A549 (cell line): ENCODE measurements around the gene HLCS. TPM values are rescaled to one million over a fixed set of nuclear protein-coding genes. Genes with fewer than 3 reads are reported as not detected.
A peak's percentile ranks its signal among the peaks of the same experiment; 100 is the strongest.

Source experiments
- ATAC-seq, 2 experiments: fragments of 200-7000 bp in 1 of 2; fragments of >200 bp in 1 of 2; cut with Nextera tagmentation in 1 of 2; cut with Tn5 transposase in 1 of 2; 3 replicates each; pipeline versions ENCODE4 v1.8.0 to v1.9.1; 2018 to 2020; ENCODE audit warnings: mild to moderate bottlenecking in 1 of 2, moderate library complexity in 1 of 2
- CTCF ChIA-PET: fragments of 300-600 bp; sonication (Branson Sonifier 250); formaldehyde crosslinking; extraction: SDS; loops from one replicate; lab custom pipeline; 2021; ENCODE audit warnings: antibody characterized with exemption, inconsistent platforms; lab: Yijun Ruan, JAX
- POLR2A ChIA-PET: fragments of 350-600 bp; formaldehyde crosslinking; extraction: SDS; loops from one replicate; lab custom pipeline; 2021; ENCODE audit warnings: antibody characterized with exemption, inconsistent platforms; lab: Yijun Ruan, JAX
- DNase-seq, 2 experiments: peaks; one replicate each; pipeline versions ENCODE4 v3.0.0 to v3.0.0-alpha.2; 2011 to 2016; ENCODE audit warnings: low read depth in 1 of 2, low spot score in 1 of 2
- FAIRE-seq: peaks from 2 replicates; lab custom pipeline; 2011; peaks lifted over from hg19 to GRCh38; lab: Jason Lieb, UNC
- H3K27ac ChIP-seq, 2 experiments: fragments of >200 bp; sonication (Bioruptor Twin); formaldehyde crosslinking; 3 replicates each; pipeline ENCODE4 v1.5.1; 2016 to 2017
- H3K4me1 ChIP-seq: fragments of >200 bp; sonication (Bioruptor Twin); formaldehyde crosslinking; 3 replicates; pipeline ENCODE4 v1.6.1; 2016
- H3K4me2 ChIP-seq: fragments of >200 bp; sonication (Bioruptor Twin); formaldehyde crosslinking; 3 replicates; pipeline ENCODE4 v1.6.1; 2016
- H3K4me3 ChIP-seq: fragments of >200 bp; sonication (Bioruptor Twin); formaldehyde crosslinking; 3 replicates; pipeline ENCODE4 v1.5.1; 2016
- H3K9me3 ChIP-seq: fragments of >200 bp; sonication (Bioruptor Twin); formaldehyde crosslinking; 3 replicates; pipeline ENCODE4 v1.6.1; 2016
- CBX2 ChIP-seq: fragments of 200-600 bp; sonication (generic); IDR thresholded peaks from 2 replicates; pipeline ENCODE4 v1.6.1; 2016; ENCODE audit warnings: low read depth, mild to moderate bottlenecking, borderline replicate concordance
- CBX8 ChIP-seq: fragments of 200-600 bp; sonication (generic); IDR thresholded peaks from 2 replicates; pipeline ENCODE4 v1.6.1; 2016
- EP300 ChIP-seq, 2 experiments: fragments of >200 bp; sonication (Bioruptor Twin); formaldehyde crosslinking; IDR thresholded peaks; 2 replicates in 1 of 2; 3 replicates in 1 of 2; pipeline ENCODE4 v1.6.1; 2016 to 2017
- ESRRA ChIP-seq: fragments of 150-350 bp; IDR thresholded peaks from 2 replicates; pipeline ENCODE4 v1.6.1; 2014; ENCODE audit warnings: mild to moderate bottlenecking, low read length, borderline replicate concordance
- FOSL2 ChIP-seq, 2 experiments: fragments of 450-650 bp in 1 of 2; fragments of >200 bp in 1 of 2; sonication (Bioruptor Twin) in 1 of 2; formaldehyde crosslinking; IDR thresholded peaks; 2 replicates each; pipeline versions ENCODE4 v1.5.0 to v1.6.1; 2016 to 2020; ENCODE audit warnings: mild to moderate bottlenecking in 1 of 2, moderate library complexity in 1 of 2
- GATA3 ChIP-seq: IDR thresholded peaks from 2 replicates; pipeline ENCODE4 v1.6.1; 2012; ENCODE audit warnings: borderline replicate concordance
- HDAC2 ChIP-seq: fragments of 200-600 bp; sonication (generic); IDR thresholded peaks from 2 replicates; pipeline ENCODE4 v1.6.1; 2016
- HOXB13 ChIP-seq: fragments of 250-450 bp; sonication (Bioruptor Pico); IDR thresholded peaks from 2 replicates; pipeline ENCODE4 v1.5.0; 2020; ENCODE audit warnings: low read depth, mild to moderate bottlenecking, moderate library complexity
- JUN ChIP-seq, 2 experiments: fragments of >200 bp; sonication (Bioruptor Twin); formaldehyde crosslinking; IDR thresholded peaks; 2 replicates in 1 of 2; 3 replicates in 1 of 2; pipeline ENCODE4 v1.6.1; 2016 to 2017
- JUNB ChIP-seq: fragments of >200 bp; sonication (Bioruptor Twin); formaldehyde crosslinking; IDR thresholded peaks from 2 replicates; pipeline ENCODE4 v1.6.1; 2016
- KDM1A ChIP-seq: fragments of 200-600 bp; sonication (generic); IDR thresholded peaks from 2 replicates; pipeline ENCODE4 v1.6.1; 2016; ENCODE audit warnings: low read depth, mild to moderate bottlenecking
- KDM5A ChIP-seq: fragments of 200-600 bp; sonication (generic); IDR thresholded peaks from 2 replicates; pipeline ENCODE4 v1.6.1; 2016; ENCODE audit warnings: antibody characterized with exemption, mild to moderate bottlenecking
- MAZ ChIP-seq: fragments of 150-350 bp; IDR thresholded peaks from 2 replicates; pipeline ENCODE4 v1.6.1; 2014; ENCODE audit warnings: antibody characterized with exemption, low read depth, low read length, borderline replicate concordance
- POLR2AphosphoS2 ChIP-seq: conservative IDR thresholded peaks from 2 replicates; pipeline ENCODE4 v1.6.1; 2012; ENCODE audit warnings: low read length, improper control_type of control experiment, inconsistent platforms
- RAD21 ChIP-seq, 2 experiments: fragments of >200 bp in 1 of 2; sonication (Bioruptor Twin) in 1 of 2; formaldehyde crosslinking in 1 of 2; IDR thresholded peaks in 1 of 2; conservative IDR thresholded peaks in 1 of 2; 2 replicates in 1 of 2; 3 replicates in 1 of 2; pipeline ENCODE4 v1.6.1; 2012 to 2018; ENCODE audit warnings: inconsistent platforms in 1 of 2
- RARB ChIP-seq: fragments of 250-450 bp; sonication (Bioruptor Pico); IDR thresholded peaks from 2 replicates; pipeline ENCODE4 v1.8.0; 2021; ENCODE audit warnings: mild to moderate bottlenecking, moderate library complexity
- RNF2 ChIP-seq: fragments of 200-600 bp; sonication (generic); IDR thresholded peaks from 2 replicates; pipeline ENCODE4 v1.6.1; 2016; ENCODE audit warnings: low read depth, mild to moderate bottlenecking, antibody characterized with exemption, moderate library complexity, borderline replicate concordance
- SMC3 ChIP-seq: fragments of >200 bp; sonication (Bioruptor Twin); formaldehyde crosslinking; IDR thresholded peaks from 3 replicates; pipeline ENCODE4 v1.6.1; 2018; ENCODE audit warnings: inconsistent platforms
- SREBF2 ChIP-seq: fragments of 450-650 bp; IDR thresholded peaks from 2 replicates; pipeline ENCODE4 v1.6.1; 2014; ENCODE audit warnings: mild to moderate bottlenecking, moderate library complexity
- TP53 ChIP-seq: fragments of 250-450 bp; sonication (Bioruptor Pico); IDR thresholded peaks from 2 replicates; pipeline ENCODE4 v1.5.0; 2021; ENCODE audit warnings: mild to moderate bottlenecking, moderate library complexity
- ZFP36 ChIP-seq: fragments of 450-650 bp; IDR thresholded peaks from 2 replicates; pipeline ENCODE4 v1.6.1; 2014; ENCODE audit warnings: borderline replicate concordance; ENCODE audit not compliant: partially characterized antibody
- WGBS: methylation state at CpG from one replicate; pipeline ENCODE4 v1.1.6; 2017; ENCODE audit errors: missing lambda C conversion rate; 5-methylcytosine and 5-hydroxymethylcytosine counted together
- polyA plus RNA-seq, 4 experiments: library from polyadenylated mRNA; depleted of rRNA in 3 of 4; stranded (reverse); fragments of >200 nt; fragmentation: RNase III in 1 of 4; extraction: RNeasy Plus Mini Kit Qiagen cat#74134 plus additional on column Dnase treatment in 1 of 4; gene quantifications; 2 replicates in 3 of 4; 3 replicates in 1 of 4; pipeline ENCODE4 v1.2.3, GENCODE V29; 2011 to 2017
- TF ChIP-seq, protein P1 (sequence below): fragments of 250-450 bp; sonication (Bioruptor Pico); IDR thresholded peaks from 2 replicates; pipeline ENCODE4 v1.5.0; 2021; ENCODE audit warnings: mild to moderate bottlenecking, moderate library complexity, borderline replicate concordance
- TF ChIP-seq, protein P2 (sequence below): fragments of >200 bp; sonication (Bioruptor Twin); formaldehyde crosslinking; IDR thresholded peaks from 3 replicates; pipeline ENCODE4 v1.5.1; 2016
- TF ChIP-seq, protein P3 (sequence below): fragments of >200 bp; sonication (Bioruptor Twin); formaldehyde crosslinking; IDR thresholded peaks from 3 replicates; pipeline ENCODE4 v1.6.1; 2016
- TF ChIP-seq, protein P4 (sequence below): IDR thresholded peaks from 2 replicates; pipeline ENCODE4 v1.6.1; 2012

The HLCS gene
- polyA plus RNA-seq, 2 of the 4 experiments (the other 2 are of a cell fraction) = 8.4 to 24.3 TPM

DNA sequence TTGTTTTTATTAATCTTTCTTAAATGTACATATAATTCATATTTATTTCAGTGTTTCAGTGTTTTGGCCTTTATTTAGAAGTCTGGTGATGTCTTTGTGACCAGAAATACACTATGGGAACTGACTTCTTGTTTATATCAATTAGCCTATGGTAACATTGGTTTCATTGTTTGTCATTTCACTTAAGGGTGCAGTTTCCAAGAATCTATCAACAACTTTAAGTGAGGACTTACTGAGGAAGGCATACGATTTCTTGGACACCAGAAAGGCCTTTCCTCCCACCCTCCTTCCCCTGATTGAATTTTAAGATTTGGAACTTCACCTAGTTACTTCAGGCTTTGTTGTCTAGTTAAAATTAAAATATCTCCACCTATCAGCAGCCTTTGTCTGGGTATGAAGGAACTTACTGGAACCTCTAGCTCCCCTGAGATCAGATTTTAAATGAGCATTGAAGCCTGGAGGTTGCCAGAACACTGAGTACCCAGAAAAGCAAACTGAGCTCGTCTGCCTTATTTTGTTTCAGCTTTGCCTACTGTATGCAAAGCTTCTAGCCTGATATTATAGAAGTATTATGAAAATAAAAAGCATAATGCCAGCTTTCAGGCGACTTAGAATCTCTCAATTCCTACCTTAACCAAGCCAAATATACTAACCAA, 34.2 kb downstream of the HLCS start (continued):
- TF ChIP-seq, protein P1, sequence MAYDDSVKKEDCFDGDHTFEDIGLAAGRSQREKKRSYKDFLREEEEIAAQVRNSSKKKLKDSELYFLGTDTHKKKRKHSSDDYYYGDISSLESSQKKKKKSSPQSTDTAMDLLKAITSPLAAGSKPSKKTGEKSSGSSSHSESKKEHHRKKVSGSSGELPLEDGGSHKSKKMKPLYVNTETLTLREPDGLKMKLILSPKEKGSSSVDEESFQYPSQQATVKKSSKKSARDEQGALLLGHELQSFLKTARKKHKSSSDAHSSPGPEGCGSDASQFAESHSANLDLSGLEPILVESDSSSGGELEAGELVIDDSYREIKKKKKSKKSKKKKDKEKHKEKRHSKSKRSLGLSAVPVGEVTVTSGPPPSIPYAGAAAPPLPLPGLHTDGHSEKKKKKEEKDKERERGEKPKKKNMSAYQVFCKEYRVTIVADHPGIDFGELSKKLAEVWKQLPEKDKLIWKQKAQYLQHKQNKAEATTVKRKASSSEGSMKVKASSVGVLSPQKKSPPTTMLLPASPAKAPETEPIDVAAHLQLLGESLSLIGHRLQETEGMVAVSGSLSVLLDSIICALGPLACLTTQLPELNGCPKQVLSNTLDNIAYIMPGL (CRISPR knock-in tag) = no peak
- no peak for TF ChIP-seq ESRRA

DNA sequence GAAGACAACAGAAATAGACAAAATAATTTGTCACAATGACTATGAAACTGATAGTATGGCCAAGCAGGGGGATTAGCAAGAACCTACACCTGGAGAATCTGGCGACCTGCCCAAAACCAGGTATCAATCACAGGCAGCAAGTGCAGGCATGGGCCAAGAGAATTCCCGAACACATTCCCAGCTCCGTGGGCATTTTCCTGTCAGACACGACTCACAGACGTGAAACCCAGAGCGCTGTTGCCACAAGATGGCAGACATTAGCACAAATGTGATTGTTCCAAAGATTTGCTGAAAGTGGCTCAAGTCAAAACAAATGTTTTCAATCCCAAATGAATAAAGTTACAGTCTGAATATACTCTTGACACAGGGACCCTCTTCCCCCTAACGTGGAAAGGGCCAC, 36.8 kb downstream of the HLCS start:
- no peak for FAIRE-seq
- ChIA-PET CTCF (interaction anchor here (0.6 to 3.1 kb wide), 9 partner anchors 8 to 537 kb away, joined by 3 to 12 read pairs (median 3); no protein-coding TSS in a partner anchor), POLR2A (no interaction called here)
- WGBS = 49% methylated on average over 7 of the region's 7 CpGs
- TF ChIP-seq CBX8 (no peak), EP300 (IDR thresholded peaks at IDR 0.05) (no peak), KDM1A (no peak), RAD21 (conservative IDR thresholded peaks at IDR 0.05 in 1 of 2, IDR thresholded peaks at IDR 0.05 in 1 of 2) (0 out of 5 replicates have a peak, but pooled peaks of 1 of the 2 experiments have one; percentile 10), SMC3 (no peak), GATA3 (no peak)
- TF ChIP-seq, protein P2, sequence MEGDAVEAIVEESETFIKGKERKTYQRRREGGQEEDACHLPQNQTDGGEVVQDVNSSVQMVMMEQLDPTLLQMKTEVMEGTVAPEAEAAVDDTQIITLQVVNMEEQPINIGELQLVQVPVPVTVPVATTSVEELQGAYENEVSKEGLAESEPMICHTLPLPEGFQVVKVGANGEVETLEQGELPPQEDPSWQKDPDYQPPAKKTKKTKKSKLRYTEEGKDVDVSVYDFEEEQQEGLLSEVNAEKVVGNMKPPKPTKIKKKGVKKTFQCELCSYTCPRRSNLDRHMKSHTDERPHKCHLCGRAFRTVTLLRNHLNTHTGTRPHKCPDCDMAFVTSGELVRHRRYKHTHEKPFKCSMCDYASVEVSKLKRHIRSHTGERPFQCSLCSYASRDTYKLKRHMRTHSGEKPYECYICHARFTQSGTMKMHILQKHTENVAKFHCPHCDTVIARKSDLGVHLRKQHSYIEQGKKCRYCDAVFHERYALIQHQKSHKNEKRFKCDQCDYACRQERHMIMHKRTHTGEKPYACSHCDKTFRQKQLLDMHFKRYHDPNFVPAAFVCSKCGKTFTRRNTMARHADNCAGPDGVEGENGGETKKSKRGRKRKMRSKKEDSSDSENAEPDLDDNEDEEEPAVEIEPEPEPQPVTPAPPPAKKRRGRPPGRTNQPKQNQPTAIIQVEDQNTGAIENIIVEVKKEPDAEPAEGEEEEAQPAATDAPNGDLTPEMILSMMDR = peak; percentile 23; the same call in 1 of the 3 replicates
- TF ChIP-seq, protein P3, sequence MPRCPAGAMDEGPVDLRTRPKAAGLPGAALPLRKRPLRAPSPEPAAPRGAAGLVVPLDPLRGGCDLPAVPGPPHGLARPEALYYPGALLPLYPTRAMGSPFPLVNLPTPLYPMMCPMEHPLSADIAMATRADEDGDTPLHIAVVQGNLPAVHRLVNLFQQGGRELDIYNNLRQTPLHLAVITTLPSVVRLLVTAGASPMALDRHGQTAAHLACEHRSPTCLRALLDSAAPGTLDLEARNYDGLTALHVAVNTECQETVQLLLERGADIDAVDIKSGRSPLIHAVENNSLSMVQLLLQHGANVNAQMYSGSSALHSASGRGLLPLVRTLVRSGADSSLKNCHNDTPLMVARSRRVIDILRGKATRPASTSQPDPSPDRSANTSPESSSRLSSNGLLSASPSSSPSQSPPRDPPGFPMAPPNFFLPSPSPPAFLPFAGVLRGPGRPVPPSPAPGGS = no peak
- TF ChIP-seq, protein P4, sequence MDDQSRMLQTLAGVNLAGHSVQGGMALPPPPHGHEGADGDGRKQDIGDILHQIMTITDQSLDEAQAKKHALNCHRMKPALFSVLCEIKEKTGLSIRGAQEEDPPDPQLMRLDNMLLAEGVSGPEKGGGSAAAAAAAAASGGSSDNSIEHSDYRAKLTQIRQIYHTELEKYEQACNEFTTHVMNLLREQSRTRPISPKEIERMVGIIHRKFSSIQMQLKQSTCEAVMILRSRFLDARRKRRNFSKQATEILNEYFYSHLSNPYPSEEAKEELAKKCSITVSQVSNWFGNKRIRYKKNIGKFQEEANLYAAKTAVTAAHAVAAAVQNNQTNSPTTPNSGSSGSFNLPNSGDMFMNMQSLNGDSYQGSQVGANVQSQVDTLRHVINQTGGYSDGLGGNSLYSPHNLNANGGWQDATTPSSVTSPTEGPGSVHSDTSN = no peak
- DNase-seq = peak in 1 of 2 experiments; percentile 31
- peaks cover 31% of the 10 kb centered on the region for H3K4me1 ChIP-seq
- H3K9me3 ChIP-seq = no peaks in the 10 kb centered on the region
- peak overlapping the region; percentile 64 to 81; a peak in 5 of 6 replicates for H3K27ac ChIP-seq
- H3K4me2 ChIP-seq = peak overlapping the region; percentile 25; the same call in 1 of the 3 replicates
- 0 out of 6 replicates have a peak, but pooled peaks have one; percentile 24 to 36 for ATAC-seq
- H3K4me3 ChIP-seq = no peak overlapping the region

DNA sequence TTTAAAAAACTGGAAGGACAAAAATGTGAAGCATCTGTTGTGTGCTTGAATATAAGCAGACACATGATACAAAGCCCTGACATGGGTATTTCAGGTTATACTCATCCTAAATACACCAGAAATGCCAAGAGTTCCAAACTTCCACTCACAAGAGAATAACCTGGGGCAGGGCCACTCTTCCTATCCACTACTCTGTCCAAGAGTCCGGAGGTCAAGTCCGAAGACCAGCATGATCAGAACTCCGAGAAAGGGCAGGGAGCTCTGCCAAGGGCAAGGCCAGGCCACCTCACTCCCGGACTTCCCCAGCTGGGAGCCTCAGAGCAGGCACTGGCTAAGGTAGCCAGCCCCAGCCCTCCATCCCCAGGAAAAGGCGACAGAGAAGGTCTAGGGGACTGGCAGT, 37.5 kb downstream of the HLCS start:
- ChIA-PET CTCF (interaction anchor here (0.6 to 3.1 kb wide), 15 partner anchors 8 to 536 kb away, joined by 3 to 22 read pairs (median 5); no protein-coding TSS in a partner anchor), POLR2A (no interaction called here)
- peak overlapping the region; percentile 64 to 81; a peak in 5 of 6 replicates for H3K27ac ChIP-seq
- DNase-seq (no peak), FAIRE-seq (no peak), ATAC-seq (peak in 1 of 2 experiments; percentile 45; a peak in 3 of 6 replicates)
- H3K4me3 ChIP-seq = no peak overlapping the region
- no peaks in the 10 kb centered on the region for H3K9me3 ChIP-seq
- H3K4me2 ChIP-seq = peak overlapping the region; percentile 25
- peaks cover 31% of the 10 kb centered on the region for H3K4me1 ChIP-seq
- 38% methylated on average over 3 of the region's 5 CpGs for WGBS
- no peak for TF ChIP-seq HOXB13 (CRISPR knock-in tag)
- no peak for TF ChIP-seq JUNB
- no peak for TF ChIP-seq FOSL2 (IDR thresholded peaks at IDR 0.05)
- TF ChIP-seq FOSL2 (CRISPR knock-in tag; IDR thresholded peaks at IDR 0.05) = no peak
- no peak for TF ChIP-seq HDAC2
- TF ChIP-seq SREBF2 = no peak
- no peak for TF ChIP-seq KDM5A
- no peak for TF ChIP-seq ZFP36
- no peak for TF ChIP-seq POLR2AphosphoS2
- TF ChIP-seq JUN (IDR thresholded peaks at IDR 0.05) = no peak
- no peak for TF ChIP-seq RARB (CRISPR knock-in tag)
- TF ChIP-seq TP53 (CRISPR knock-in tag) = no peak
- no peak for TF ChIP-seq MAZ
- TF ChIP-seq CBX2 = no peak
- no peak for TF ChIP-seq RNF2
- TF ChIP-seq KDM1A = no peak
